Myocyte (in vitro differentiated cells): ENCODE measurements around the gene ADGRB3. TPM values are rescaled to one million over a fixed set of nuclear protein-coding genes. Genes with fewer than 3 reads are reported as not detected.
A peak's percentile ranks its signal among the peaks of the same experiment; 100 is the strongest.

ENCODE experiments used
- DNase-seq: peaks from one replicate; pipeline ENCODE4 v3.0.0-alpha.2; 2012; ENCODE audit warnings: low read depth
- total RNA-seq: library from RNA; depleted of rRNA; stranded (reverse); fragments of >200 nt; gene quantifications from 2 replicates; pipeline ENCODE4 v1.2.3, GENCODE V29; 2014

ADGRB3 gene
- total RNA-seq, 1 donor from 2014 or later, result 0.13 TPM

DNA sequence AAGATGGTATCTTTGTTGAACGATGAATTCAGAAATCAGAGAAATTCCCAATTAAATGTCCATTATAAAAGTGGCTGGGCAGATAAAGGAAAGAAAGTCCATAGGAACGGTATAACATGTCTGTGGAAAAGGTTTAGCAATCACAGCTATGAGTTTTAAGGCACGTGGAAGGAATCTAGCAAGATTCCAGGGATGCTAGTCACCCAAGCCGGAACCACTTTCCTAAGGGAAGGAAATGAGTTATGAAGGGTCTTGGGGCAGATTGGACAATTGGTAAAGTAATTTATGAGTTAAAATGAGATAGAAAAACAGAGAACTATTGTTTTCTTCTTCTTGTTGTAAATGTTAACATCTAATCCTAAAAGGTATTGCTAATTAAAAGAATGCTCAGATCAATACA lies 384.8 kb downstream of the ADGRB3 start:
- no peak for DNase-seq

DNA sequence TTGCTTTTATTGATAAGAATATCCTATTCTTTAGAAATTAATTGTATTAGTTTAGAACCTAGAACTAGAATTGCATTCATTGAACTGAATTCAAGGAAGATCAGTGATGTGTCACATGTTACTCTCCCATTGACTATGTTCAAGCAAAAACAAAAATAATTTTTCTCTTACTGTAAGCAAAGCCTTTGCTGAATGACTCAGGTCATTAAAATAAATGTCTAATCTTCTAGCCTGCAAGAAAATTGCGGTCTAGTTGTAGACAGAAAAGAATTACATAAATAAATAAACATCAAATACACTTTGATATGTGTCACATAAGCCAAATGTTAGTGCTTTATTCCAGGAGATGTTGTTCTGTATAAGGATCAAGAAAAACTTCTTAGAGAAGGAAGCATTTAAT lies 387.9 kb downstream of the ADGRB3 start:
- peak; percentile 7 for DNase-seq

DNA sequence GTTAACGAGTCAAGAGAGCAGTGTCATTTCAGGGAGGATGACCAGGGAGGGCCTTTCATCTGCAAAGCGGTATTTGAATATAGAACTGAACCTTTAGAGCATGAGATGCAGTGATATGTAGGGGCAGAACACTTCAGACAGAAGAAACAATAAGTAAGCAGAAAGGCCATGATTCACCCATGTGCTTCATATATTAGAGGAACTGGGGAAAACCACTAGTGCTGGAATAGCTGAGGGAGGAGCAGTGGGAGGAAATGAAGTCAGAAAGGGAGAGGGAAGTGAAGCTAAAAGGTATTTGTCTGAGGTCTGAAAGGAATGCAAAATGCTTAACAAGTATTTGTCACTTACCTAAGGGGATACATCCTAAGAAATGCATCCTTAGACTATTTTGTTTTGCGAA lies 391.2 kb downstream of the ADGRB3 start:
- no peak for DNase-seq

DNA sequence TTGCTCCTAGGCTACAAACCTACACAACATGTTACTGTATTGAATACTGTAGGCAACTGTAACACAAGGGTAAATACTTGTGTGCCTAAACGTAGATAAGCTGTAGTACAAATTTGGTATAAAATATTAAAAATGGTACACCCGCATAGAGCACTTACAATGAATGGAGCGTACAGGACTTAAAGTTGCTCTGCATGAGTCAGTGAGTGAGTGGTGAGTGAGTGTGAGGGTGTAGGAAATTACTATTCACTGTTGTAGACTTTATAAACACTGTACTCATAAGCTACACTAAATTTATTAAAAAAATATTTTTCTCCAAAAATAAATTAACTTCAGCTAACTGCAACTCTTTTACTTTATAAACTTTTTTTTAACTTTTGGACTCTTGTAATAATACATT lies 391.6 kb downstream of the ADGRB3 start:
- no peak for DNase-seq

DNA sequence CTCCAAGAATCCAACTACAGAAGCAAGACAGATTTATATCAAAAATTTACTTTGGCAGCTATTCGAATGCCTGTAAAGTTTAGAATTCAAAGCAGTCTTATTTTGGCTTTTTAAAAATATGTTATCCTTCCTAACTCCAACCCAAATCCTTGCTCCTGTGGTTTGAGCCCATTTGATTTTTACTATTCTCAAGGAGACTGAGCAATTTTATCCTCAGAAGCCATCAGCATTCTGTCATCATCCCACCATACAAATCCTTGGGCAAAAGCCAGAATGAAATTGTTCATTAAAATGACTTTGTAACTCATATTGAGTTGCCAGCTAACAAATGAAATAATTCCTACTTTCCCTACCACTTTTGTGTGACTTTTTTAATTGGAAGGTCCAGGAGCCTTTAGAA lies 392.8 kb downstream of the ADGRB3 start:
- no peak for DNase-seq

DNA sequence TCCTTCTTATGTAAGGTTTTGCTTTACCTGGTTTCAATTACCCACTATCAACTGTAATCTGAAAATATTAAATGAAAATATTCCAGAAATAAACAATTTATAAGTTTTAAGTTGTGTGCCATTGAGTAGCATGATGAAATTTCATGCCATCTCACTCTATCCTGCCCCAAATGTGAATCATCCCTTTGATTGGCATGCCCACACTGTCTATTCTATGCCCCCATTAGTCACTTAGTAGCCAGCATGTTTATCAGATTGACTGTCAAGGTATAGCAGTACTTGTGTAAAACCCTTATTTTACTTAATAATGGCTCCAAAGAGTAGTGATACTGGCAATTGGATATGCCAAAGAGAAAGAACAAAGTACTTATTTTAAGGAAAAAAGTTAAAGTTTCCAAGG lies 403.8 kb downstream of the ADGRB3 start:
- no peak for DNase-seq

DNA sequence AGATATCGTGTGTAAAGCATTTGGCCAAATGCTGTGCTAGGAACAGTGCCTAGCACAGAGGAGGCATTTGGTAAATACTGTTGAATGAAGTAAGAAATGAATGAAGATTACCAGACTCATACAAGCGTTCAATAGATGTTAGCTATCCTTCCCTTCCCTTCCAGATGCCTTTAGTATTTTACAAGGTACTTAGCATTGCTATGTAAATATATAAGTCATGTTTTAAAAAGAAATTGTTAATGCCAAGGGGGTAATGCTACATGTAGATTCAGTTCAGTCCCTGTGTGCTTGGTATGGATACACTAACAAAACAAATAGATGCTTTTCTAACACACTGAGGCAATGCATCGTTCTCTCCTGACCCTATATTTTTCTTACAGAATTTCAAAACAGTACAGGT lies 407.2 kb downstream of the ADGRB3 start:
- DNase-seq, result no peak

DNA sequence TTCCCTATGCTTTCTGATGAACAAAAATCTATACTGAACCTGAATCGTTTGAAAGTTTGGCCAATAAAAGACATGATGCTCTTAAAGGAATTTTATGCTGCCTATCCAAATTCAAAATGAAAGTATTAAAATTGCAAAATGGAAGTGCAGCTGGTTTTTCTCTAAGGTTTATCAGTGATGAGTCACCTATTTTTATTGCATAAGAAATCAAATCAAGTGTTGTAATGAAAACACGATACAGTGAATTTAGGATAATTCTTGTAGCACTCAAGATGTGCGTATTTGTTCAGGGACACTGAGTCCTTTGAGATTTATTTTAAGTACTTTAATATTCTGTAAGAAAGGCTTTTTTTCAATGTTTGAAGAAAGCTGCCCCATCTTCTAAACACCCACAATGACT lies 409.5 kb downstream of the ADGRB3 start:
- DNase-seq, result no peak

DNA sequence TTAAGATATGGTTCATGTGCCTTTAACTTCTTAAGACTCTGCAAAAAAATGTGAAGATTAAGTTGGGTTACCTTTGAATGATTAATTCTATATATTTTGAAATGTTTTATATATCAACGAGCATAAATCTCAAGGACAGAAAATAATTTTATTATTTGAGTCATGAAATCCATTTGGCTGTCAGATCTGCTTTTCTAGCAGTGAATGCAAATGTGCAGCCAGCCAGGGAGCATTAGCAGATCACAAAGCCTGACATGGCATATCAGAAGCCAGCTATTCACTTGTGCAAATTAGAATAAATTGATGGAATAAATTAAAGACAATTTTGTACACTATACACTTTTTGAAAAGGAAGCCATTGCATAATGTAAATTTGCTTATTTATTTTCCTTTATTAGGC lies 424.3 kb downstream of the ADGRB3 start:
- DNase-seq, result no peak

DNA sequence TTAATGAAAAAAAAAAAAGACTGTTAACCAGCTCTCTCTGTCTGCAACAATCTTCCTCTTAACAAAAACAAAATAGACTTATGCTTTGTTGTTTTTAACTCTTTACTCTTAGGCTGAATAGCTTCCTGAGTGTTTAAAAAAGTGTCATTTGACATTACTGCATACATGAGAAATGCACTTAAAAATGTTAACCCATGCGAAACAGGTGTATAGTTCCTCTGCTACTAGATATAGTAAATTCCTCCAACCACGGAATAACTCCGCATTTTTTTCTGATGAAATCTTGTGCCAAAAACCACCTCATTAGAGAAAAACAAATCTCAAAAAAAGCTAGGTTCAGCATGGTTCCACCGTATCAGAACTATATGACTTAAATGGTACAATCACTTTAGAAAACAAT lies 426.0 kb downstream of the ADGRB3 start:
- DNase-seq, result no peak

DNA sequence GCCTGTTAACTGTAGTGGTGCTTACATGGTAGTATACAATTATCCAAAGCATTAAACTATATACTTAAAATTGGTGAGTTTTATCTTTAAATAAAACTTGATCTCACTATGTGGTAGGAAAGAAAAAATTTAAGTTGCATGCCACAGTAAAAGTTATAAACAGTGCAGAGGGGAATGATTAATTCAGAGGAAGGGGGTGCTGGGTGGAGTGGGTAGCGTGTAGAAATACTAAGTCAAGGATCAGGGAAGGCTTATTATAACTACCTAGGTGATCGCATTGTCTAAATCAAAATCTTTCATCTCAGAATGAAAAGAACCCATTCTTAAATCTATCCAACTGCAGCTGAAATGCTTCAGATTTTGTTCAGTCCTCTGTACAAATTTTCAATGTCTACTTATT lies 428.3 kb downstream of the ADGRB3 start:
- DNase-seq, result no peak

DNA sequence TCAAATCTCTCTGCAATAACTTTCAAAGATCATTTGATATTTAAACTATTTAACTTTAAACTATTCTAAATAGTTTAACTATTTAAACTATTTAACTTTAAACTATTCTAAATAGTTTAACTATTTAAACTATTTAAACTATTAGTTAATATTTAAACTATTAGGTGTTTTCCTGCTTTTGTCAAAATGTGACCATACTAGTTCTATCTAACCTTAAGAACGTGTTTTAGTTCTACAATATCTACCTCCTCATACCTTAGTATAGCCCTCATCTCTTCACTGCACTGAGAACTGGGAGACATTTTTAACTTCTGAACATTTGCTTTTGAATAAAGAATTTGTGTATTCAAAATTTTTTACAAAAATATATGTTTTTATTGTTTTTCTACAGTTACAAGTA lies 429.1 kb downstream of the ADGRB3 start:
- DNase-seq, result no peak

DNA sequence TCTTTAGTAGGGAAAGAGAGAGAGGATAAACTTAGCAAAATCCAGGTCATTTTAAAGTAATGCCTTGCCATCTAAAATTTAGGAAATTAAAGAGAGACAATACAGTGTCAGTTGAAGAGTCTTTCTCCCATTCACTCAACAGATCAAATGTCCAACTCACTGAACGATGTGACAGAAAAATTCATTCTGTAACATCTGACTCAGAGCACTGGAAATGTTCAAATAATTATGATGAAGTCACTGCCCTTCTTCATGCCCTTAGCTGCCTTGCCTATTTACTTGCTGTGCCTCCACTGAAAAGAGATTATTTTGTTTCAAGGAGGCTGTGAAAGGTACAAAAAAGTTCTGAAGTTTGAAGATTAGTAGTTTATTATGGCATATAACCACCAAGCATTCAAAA lies 434.8 kb downstream of the ADGRB3 start:
- DNase-seq, result no peak

DNA sequence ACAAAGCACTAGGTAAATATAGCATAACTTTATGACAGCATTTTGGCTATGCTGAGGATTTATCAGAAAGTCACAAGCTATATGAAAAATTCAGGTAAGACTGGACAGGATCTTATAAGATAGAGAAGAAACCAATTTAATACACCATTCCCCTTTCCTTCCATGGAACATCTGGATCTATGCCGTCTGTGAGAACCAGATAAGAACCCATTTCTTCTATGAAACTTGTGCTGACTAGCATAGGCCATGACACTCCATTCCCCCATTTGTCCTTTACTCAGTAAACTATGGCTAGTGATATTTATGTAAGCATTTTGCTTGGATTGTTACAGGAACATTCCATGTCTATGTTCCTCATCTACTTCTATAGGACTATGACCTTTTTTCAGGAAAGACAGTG lies 437.7 kb downstream of the ADGRB3 start:
- DNase-seq, result no peak

DNA sequence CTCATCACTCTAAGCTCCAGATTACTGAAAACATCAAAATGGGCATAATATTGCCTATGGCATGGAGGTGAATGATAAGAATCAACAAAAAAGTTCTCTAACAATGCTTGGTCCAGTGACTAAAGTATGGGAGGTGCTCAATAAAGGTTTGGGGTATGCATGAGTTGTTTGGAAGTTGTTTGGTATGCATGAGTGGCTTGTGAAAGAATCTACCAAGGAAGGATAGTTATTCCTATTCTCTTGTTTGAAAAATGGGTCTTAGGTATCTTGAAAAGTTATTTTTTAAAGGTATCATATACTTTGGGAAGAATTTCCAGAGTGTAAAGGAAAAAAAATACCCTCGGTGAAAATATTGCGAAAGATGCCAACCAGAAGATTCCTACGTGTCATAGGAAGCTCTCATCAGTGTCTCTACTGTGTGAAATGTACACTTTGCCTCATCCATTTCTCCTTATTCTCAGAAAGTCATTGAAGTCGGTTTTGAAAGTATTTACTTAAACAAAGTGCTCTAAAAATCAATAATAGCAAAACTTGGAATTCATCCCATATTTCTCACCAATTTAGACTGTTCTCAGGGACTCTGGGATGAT lies 449.8 kb downstream of the ADGRB3 start:
- no peak for DNase-seq

DNA sequence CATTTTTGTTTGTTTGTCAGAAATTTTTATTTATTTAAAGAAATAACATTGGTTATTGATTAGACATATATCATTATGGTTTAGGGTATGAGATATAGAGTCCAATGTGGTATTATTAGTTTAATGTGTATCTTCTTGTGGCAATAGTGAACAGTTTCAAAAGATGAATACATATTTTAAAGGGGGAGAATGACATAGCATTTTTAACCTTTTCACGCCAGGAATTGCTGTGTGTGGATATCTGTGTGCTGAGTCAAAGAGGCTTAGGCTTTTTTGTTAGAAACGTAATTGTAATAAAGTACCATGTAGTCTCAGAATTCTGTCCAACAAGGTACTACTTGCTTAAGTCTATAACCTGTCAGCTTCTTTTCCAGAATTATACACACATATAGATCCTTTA lies 451.6 kb downstream of the ADGRB3 start:
- DNase-seq, result no peak

DNA sequence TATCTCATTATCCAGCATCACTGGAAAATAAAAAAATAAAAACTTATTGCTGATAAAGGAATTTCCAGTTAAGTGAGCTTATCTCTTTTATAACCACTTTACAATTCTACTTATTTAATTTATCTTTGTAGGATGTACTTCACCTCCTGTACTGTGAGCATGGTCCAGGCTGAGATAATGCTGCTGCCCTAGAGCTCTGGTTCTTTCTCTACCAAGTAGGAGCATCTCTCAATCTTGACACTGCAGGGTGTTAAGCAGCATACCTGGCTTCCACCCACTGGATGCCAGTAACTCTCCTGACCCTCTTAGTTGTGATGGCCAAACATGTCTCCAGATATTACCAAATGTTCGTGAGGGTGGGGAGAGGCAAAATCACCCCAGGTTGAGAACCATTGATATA lies 454.5 kb downstream of the ADGRB3 start:
- DNase-seq, result no peak

DNA sequence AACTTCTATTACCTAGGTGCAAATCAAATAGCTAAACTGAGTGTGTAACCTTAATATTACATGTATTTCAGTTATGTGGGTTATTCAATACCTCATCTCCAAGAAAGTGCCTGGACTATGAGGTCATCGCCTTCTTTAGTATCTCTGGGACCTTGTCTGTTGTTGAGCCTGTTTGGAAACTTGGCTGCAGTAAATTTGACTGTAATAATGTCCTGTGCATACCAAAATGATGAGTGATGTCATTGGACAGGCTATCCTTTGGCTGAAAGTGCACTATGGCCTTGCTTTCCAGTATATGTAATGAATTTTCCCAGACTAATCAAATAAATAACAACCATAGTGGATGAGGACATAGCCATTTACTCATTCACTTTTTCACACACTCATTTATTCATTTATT lies 455.1 kb downstream of the ADGRB3 start:
- peak; percentile 9 for DNase-seq

DNA sequence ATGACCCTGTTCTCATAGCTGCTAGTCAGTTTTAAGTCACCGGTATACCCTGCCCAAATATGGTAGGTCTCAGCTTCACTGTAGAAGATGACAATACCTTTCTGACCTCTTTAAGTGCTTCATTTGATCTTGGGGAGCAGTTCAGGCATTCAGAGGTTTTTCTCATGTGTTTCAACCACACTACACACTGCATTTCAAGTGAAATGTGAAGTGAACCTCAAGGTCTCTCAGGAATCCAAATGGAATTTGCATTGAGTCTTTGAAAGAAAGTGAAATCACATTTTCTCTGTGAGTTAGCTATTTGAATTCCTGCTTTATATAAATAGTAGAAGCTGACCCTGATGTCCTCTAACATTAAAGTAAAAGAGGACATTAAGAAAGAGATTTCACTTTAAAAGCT lies 461.6 kb downstream of the ADGRB3 start:
- no peak for DNase-seq

DNA sequence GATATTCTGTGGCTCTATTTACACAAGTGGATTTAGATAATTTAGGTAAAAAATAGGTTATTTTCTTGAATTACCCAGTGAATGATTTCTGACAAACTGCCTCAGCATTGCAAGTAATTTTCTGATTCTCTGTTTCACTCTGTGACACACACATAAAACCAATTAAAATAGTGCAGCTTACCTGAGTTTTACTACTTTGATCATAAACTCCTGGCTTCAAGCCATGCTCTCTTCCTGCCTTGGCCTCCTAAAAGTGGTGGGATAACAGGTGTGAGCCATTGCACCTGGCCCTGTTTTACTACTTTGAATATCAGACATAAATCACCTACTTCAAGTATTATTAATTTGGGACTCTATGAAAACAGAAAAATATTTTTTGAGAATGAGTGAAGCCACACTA lies 462.9 kb downstream of the ADGRB3 start:
- no peak for DNase-seq

DNA sequence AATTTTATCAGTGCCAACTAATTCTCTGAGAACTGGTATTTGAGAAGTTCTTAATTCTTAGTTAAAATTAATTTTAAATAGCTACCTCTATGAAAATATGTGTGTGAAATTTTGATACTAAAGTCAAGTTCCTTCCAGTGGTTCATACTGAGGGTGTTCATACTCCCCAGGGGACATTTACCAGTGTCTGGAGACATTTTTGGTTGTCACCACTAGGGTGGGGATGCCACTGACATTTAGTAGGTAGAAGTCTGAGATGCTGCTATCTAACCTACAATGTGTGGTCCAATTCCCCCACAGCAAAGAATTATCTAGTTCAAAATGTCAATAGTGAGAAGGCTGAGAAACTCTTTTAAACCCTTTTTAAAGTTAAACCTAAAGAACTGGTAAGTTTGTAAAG lies 463.8 kb downstream of the ADGRB3 start:
- DNase-seq, result no peak

DNA sequence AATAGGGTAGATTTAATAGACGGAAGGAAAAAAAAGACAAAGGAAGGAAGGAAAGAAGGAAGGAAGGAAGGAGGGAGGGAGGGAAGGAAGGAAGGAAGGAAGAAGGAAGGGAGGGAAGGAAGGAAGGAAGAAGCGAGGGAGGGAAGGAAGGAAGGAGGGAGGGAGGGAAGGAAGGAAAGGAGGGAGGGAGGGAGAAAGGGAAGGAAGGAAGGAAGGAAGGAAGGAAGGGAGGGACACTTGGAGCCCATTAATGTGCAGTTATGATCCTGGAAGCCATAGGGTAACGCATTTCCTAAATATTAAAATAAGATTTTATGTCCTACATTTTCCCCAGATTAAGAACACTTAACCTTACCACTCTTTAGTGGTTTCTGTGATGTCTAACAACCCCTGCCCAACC lies 465.7 kb downstream of the ADGRB3 start:
- DNase-seq, result no peak

DNA sequence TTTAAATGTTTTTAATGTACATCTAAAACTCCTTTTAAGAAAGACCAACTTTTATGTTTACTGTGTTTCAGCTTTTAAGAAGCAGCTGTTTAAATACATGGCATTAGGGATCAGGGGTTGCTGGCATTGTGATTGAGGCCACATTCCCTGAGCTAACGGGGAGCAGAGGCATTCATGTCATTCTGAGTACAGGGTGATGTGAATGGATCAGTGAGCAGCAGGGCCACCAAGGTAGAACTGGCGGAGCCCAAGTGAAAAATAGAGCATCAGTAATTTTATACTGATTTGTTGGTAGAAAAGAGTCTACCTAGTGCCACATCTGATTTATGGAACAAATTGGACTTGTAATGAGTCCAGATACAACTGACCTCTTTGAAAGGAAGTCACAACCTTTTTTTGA lies 467.3 kb downstream of the ADGRB3 start:
- DNase-seq, result no peak

DNA sequence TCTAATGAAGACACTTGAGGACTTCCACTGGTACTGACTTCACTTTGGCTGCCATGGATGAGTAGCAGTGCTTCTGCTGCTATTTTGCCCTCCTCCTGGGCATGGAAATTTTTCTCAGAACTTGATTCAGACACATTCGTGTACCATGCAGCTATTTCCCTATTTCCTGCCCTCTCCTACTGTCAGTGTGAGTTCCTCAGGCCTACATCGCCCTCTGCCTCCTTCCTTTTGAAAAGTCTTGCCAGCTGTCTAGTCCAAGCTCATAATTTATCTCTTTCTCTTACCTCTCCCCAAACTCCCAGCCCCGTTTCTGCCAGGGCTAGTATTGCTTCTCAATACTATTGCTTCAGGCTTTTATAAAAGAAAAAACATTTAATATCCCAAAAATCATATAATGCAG lies 470.2 kb downstream of the ADGRB3 start:
- DNase-seq, result no peak
